Measurements from ENCODE around the gene TTC3.
"Not testable (repeated sequence)": the region's sequence is repeated elsewhere in the genome, so short reads cannot be mapped to it uniquely, and the experiment has no call there.

The TTC3 gene
- total RNA-seq: 342 to 373 reads per million in 2 donors

GRCh38 chr21:37072988-37073416, at the start of gene TTC3, which contains the start of gene PIGP:
Gene TTC3 (plus strand): TSS chr21:37073254. CDS start chr21:37087258, 14,004 bp downstream.
Gene PIGP (minus strand): TSS chr21:37073071. CDS start chr21:37072515, 556 bp downstream.
- DNase-seq: peak; percentile 97

- no peak for DNase-seq
Measured at GRCh38 chr21:37026499-37026898, 46.6 kb upstream of the TTC3 start.

GRCh38 chr21:37028570-37028969, 44.5 kb upstream of the TTC3 start:
- no peak for DNase-seq

- DNase-seq: no peak
Measured at GRCh38 chr21:37030864-37031263, 42.2 kb upstream of the TTC3 start.

- DNase-seq: no peak
Measured at GRCh38 chr21:37032293-37032692, 40.8 kb upstream of the TTC3 start.

- DNase-seq: no peak
Measured at GRCh38 chr21:37032877-37033471, 40.1 kb upstream of the TTC3 start.

GRCh38 chr21:37034394-37034793, 38.7 kb upstream of the TTC3 start:
- not testable (repeated sequence) for DNase-seq

- no peak for DNase-seq
Measured at GRCh38 chr21:37036177-37036576, 36.9 kb upstream of the TTC3 start.

GRCh38 chr21:37039411-37040075, 33.5 kb upstream of the TTC3 start:
- no peak for DNase-seq

- DNase-seq: no peak
Measured at GRCh38 chr21:37040212-37040611, 32.8 kb upstream of the TTC3 start.

- no peak for DNase-seq
Measured at GRCh38 chr21:37041706-37042271, 31.3 kb upstream of the TTC3 start.

- DNase-seq: no peak
Measured at GRCh38 chr21:37043818-37044217, 29.2 kb upstream of the TTC3 start.

GRCh38 chr21:37044643-37045042, 28.4 kb upstream of the TTC3 start:
- DNase-seq: no peak

GRCh38 chr21:37045149-37045548, 27.9 kb upstream of the TTC3 start:
- DNase-seq: no peak

- no peak for DNase-seq
Measured at GRCh38 chr21:37045556-37045955, 27.5 kb upstream of the TTC3 start.

GRCh38 chr21:37047079-37047478, 26.0 kb upstream of the TTC3 start:
- DNase-seq: no peak

GRCh38 chr21:37049741-37050140, 23.3 kb upstream of the TTC3 start:
- not testable (repeated sequence) for DNase-seq

- no peak for DNase-seq
Measured at GRCh38 chr21:37055271-37055855, 17.7 kb upstream of the TTC3 start.

GRCh38 chr21:37057614-37058013, 15.4 kb upstream of the TTC3 start:
- no peak for DNase-seq

- DNase-seq: no peak
Measured at GRCh38 chr21:37058261-37058660, 14.8 kb upstream of the TTC3 start.

GRCh38 chr21:37059181-37059580, 13.9 kb upstream of the TTC3 start:
- DNase-seq: no peak

GRCh38 chr21:37060296-37060695, 12.8 kb upstream of the TTC3 start:
- DNase-seq: no peak

GRCh38 chr21:37061926-37062592, 11.0 kb upstream of the TTC3 start:
- DNase-seq: no peak

Measured in activated gamma-delta T cell (primary cell).